Left ventricle myocardium inferior (tissue), 1 donor: Measurements from ENCODE around the gene MAGEC3. TPM values are rescaled to one million over a fixed set of nuclear protein-coding genes. Genes with fewer than 3 reads are reported as not detected.
"Not testable (repeated sequence)": the region's sequence is repeated elsewhere in the genome, so short reads cannot be mapped to it uniquely, and the experiment has no call there.

ENCODE experiments used
- DNase-seq: peaks from one replicate; pipeline ENCODE4 v3.0.0-alpha.2; 2020
- H3K27ac ChIP-seq: fragments of 200-600 bp; replicated peaks from 2 replicates; pipeline ENCODE4 v1.8.0; 2021
- H3K27me3 ChIP-seq: fragments of 200-600 bp; 2 replicates; pipeline ENCODE4 v1.8.0; 2021; ENCODE audit warnings: low read depth
- H3K36me3 ChIP-seq: fragments of 200-600 bp; 2 replicates; pipeline ENCODE4 v1.8.0; 2021
- H3K4me1 ChIP-seq: fragments of 200-600 bp; 2 replicates; pipeline ENCODE4 v1.8.0; 2021
- H3K4me3 ChIP-seq: fragments of 200-600 bp; 2 replicates; pipeline ENCODE4 v1.8.0; 2021; ENCODE audit warnings: mild to moderate bottlenecking, moderate library complexity
- H3K9me3 ChIP-seq: fragments of 200-600 bp; replicated peaks from 2 replicates; pipeline ENCODE4 v1.8.0; 2021
- intact Hi-C: fragments of 100-400 bp; cut with micrococcal nuclease; formaldehyde crosslinking; loops from one replicate; pipeline ENCODE4 v1.11.0; 2022
- total RNA-seq: library from RNA; stranded (reverse); fragmentation: NEBNext Ultra II Directional; extraction: Animal tissue kit (Norgen Biotek cat#: 25700); gene quantifications from one replicate; pipeline ENCODE4 v1.2.1, GENCODE V29; 2021
- TF ChIP-seq, protein P1 (sequence below): fragments of 200-600 bp; IDR thresholded peaks from 2 replicates; pipeline ENCODE4 v1.8.0; 2021; ENCODE audit warnings: antibody characterized with exemption, mild to moderate bottlenecking, borderline replicate concordance
- donor health status: DM: no; HTN: yes; CAD: no; lungs with severe emphysema.

Gene MAGEC3
- total RNA-seq, 1 donor from 2014 or later, result not detected

DNA sequence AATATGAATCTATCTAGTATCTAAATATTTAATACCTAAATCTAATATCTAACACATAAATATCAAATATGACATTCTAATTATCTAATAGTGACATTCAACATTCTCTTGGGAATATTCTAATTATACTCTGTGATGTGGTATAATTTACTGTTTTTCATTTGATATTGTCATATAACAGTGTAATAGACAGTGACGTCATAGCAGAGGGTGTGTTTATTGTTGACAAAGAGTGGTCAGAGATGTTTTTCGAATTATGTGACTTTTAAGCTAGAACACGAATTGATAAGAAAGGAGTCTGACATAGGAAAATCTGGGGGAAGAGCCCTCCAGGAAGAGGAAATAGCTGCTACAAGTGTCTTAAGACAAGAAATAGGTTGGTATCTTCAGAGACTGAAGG, 5.9 kb upstream of the MAGEC3 start:
- Histone ChIP-seq H3K27me3 (no peaks in the 10 kb centered on the region), H3K9me3 (no peaks in the 10 kb centered on the region), H3K4me1 (no peaks in the 10 kb centered on the region), H3K4me3 (no peak overlapping the region), H3K36me3 (no peaks in the 10 kb centered on the region), H3K27ac (no peak overlapping the region)
- intact Hi-C loops, result no loop called here
- no peak for DNase-seq
- TF ChIP-seq, protein P1, sequence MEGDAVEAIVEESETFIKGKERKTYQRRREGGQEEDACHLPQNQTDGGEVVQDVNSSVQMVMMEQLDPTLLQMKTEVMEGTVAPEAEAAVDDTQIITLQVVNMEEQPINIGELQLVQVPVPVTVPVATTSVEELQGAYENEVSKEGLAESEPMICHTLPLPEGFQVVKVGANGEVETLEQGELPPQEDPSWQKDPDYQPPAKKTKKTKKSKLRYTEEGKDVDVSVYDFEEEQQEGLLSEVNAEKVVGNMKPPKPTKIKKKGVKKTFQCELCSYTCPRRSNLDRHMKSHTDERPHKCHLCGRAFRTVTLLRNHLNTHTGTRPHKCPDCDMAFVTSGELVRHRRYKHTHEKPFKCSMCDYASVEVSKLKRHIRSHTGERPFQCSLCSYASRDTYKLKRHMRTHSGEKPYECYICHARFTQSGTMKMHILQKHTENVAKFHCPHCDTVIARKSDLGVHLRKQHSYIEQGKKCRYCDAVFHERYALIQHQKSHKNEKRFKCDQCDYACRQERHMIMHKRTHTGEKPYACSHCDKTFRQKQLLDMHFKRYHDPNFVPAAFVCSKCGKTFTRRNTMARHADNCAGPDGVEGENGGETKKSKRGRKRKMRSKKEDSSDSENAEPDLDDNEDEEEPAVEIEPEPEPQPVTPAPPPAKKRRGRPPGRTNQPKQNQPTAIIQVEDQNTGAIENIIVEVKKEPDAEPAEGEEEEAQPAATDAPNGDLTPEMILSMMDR, result no peak

DNA sequence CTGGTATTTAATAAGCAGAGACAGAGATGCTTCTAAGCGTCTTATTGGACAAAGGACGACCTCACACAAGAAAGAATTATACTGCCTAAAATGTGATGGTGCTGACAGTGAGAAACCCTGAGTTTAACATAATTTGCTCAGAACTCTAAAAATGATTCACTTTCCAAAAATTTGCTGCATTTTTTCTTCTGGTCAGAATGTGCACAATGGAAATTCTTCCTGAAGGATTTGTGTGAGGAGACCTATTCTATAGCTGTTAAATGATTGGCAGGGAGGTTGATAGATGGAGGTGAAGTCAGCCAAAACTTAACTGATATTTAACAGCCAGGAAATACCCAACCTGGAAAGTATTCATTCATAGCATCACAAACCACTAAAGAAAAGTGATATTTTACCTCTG, 1.7 kb downstream of the MAGEC3 start:
- no peak for DNase-seq
- Histone ChIP-seq H3K27me3 (no peaks in the 10 kb centered on the region), H3K27ac (no peak overlapping the region), H3K36me3 (no peaks in the 10 kb centered on the region), H3K4me1 (no peaks in the 10 kb centered on the region), H3K9me3 (peaks cover 11% of the 10 kb centered on the region), H3K4me3 (no peak overlapping the region)
- TF ChIP-seq, protein P1, result no peak
- intact Hi-C loops, result no loop called here

DNA sequence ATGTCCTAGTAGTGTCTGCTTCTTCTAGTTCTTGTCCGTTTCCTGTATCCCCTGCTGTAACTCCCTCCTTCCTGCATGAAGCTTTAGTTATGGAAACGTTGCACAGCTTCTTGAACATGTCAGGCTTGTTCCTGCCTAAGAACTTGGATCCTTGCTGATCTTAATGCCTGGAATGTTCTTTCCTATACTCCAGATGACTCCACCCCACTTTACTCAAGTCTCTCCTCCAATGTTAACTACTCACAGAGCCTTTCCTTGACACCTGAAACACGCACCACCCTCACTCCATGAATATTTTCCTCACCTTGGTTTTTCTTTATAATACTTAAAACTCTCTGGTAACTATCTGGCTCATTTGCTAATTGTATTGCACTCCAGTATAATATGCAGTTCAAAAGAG, 19.4 kb downstream of the MAGEC3 start:
- no peak for DNase-seq
- Histone ChIP-seq H3K36me3 (no peaks in the 10 kb centered on the region), H3K9me3 (no peaks in the 10 kb centered on the region), H3K4me1 (no peaks in the 10 kb centered on the region), H3K27me3 (no peaks in the 10 kb centered on the region), H3K4me3 (no peak overlapping the region), H3K27ac (no peak overlapping the region)
- TF ChIP-seq, protein P1, result no peak
- intact Hi-C loops, result no loop called here

DNA sequence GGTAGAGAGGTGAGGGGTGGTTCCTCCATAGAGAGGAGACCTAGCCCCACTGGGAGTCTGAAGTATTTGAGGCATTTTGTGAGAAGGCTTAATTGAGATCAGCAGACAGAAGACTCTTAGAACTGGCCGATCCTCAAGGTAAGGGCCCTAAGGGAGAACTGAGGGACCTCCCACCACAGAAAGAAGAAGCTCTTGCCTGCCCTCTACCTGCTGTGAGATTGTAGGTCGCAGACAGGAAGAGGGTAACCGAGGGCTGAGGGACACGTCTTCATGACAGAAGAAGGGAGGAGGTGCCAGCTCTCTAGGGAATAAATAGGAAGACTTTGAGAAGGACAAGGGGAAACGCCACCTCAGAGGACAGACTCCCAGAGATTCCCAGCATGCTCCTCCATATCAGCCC, 41.5 kb downstream of the MAGEC3 start:
- no peak overlapping the region for H3K27ac ChIP-seq
- no peaks in the 10 kb centered on the region for H3K4me1 ChIP-seq
- no peak overlapping the region for H3K4me3 ChIP-seq
- no peak for DNase-seq
- H3K36me3 ChIP-seq, result no peaks in the 10 kb centered on the region
- TF ChIP-seq, protein P1, result no peak
- H3K9me3 ChIP-seq, result no peaks in the 10 kb centered on the region
- intact Hi-C loops, result no loop called here
- H3K27me3 ChIP-seq, result no peaks in the 10 kb centered on the region

DNA sequence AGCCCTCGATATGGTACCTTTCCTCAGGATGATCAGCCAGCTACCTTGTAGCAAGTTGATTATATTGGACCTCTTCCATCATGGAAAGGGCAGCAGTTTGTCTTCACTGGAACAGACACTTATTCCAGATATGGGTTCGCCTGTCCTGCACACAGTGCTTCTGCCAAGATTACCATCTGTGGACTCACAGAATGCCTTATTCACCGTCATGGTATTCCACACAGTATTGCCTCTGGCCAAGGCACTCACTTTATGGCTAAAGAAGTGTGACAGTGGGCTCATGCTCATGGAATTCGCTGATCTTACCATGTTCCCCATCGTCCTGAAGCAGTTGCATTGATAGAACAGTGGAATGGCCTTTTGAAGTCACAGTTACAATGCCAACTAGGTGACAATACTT, 50.7 kb downstream of the MAGEC3 start:
- intact Hi-C loops, H3K9me3 ChIP-seq, H3K4me3 ChIP-seq, H3K27me3 ChIP-seq, H3K4me1 ChIP-seq, H3K36me3 ChIP-seq, DNase-seq, H3K27ac ChIP-seq: not testable (repeated sequence)

DNA sequence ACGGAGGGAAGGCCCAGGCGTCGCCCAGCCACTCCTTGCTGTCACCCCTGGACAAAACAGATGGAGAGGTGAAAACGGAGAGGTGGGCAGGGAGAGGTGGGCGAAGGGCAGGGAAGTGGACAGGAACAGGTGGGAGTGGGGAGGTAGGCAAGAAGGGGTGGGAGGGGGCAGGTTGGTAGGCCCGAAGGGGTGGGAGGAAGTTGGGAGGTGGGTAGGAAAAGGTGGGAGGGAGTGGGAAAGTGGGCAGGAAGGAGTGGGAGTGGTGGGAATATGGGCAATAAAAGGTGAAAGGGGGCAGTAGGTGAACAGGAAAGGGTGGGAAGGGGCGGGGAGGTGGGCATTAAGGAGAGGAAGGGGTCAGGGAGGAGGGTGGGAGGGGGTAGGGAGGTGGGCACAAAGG, 56.6 kb downstream of the MAGEC3 start:
- intact Hi-C loops, result no loop called here
- no peak overlapping the region for H3K27ac ChIP-seq
- H3K9me3 ChIP-seq, result no peaks in the 10 kb centered on the region
- no peaks in the 10 kb centered on the region for H3K27me3 ChIP-seq
- no peak for DNase-seq
- no peaks in the 10 kb centered on the region for H3K4me1 ChIP-seq
- TF ChIP-seq, protein P1, result no peak
- no peak overlapping the region for H3K4me3 ChIP-seq
- H3K36me3 ChIP-seq, result no peaks in the 10 kb centered on the region
